Lung (tissue), 12 donors: ENCODE data around the gene FHAD1. TPM values are rescaled to one million over a fixed set of nuclear protein-coding genes. Genes with fewer than 3 reads are reported as not detected.

Experiments used
- ATAC-seq: fragments of 200-7000 bp; cut with Tn5 transposase; one replicate; pipeline ENCODE4 v1.9.1; 2020; ENCODE audit warnings: moderate number of reproducible peaks; ENCODE audit not compliant: insufficient read depth, low FRiP score
- DNase-seq, 3 donors: peaks; one replicate each; pipeline ENCODE4 v3.0.0-alpha.2; 2013 to 2017
- H3K27ac ChIP-seq, 2 donors: one replicate each; pipeline ENCODE4 v1.5.1; 2013; ENCODE audit warnings: mild to moderate bottlenecking in 2 of 2, moderate library complexity in 2 of 2, control low read depth in 1 of 2, inconsistent platforms in 1 of 2, low read depth in 1 of 2, low read length in 1 of 2
- H3K27me3 ChIP-seq, 3 donors: one replicate each; pipeline ENCODE4 v1.5.1; 2013; ENCODE audit warnings: low read length in 2 of 3; ENCODE audit not compliant: control insufficient read depth in 3 of 3, insufficient read depth in 3 of 3
- H3K36me3 ChIP-seq, 4 donors: one replicate each; pipeline ENCODE4 v1.5.1; 2013; ENCODE audit warnings: low read length in 4 of 4, mild to moderate bottlenecking in 1 of 4, moderate library complexity in 1 of 4; ENCODE audit not compliant: control insufficient read depth in 4 of 4, insufficient read depth in 4 of 4
- H3K4me1 ChIP-seq, 5 donors: one replicate each; pipeline ENCODE4 v1.5.1; 2013; ENCODE audit warnings: low read length in 5 of 5, mild to moderate bottlenecking in 2 of 5, moderate library complexity in 1 of 5; ENCODE audit not compliant: control insufficient read depth in 5 of 5, insufficient read depth in 5 of 5
- H3K4me3 ChIP-seq: one replicate; pipeline ENCODE4 v1.5.1; 2013; ENCODE audit warnings: mild to moderate bottlenecking, control low read depth, moderate library complexity
- H3K9ac ChIP-seq, 2 donors: one replicate each; pipeline ENCODE4 v1.5.1; 2013; ENCODE audit warnings: low read length in 2 of 2, control low read depth in 1 of 2; ENCODE audit not compliant: insufficient read depth in 1 of 2
- H3K9me3 ChIP-seq, 4 donors: one replicate each; pipeline ENCODE4 v1.5.1; 2013; ENCODE audit warnings: low read length in 3 of 4, mild to moderate bottlenecking in 1 of 4, moderate library complexity in 1 of 4; ENCODE audit not compliant: control insufficient read depth in 4 of 4, insufficient read depth in 3 of 4
- WGBS, 2 donors: extraction: QIAGEN DNeasy Blood & Tissue Kit; methylation state at CpG; one replicate each; pipeline ENCODE4 v1.1.7; 2013; 5-methylcytosine and 5-hydroxymethylcytosine counted together
- polyA plus RNA-seq, 2 donors: library from polyadenylated mRNA; stranded (reverse); fragments of 200-250 nt; gene quantifications; one replicate each; pipeline ENCODE4 v1.2.1, GENCODE V29; 2013
- total RNA-seq, 2 donors: library from RNA; depleted of rRNA in 1 of 2; stranded (reverse); fragments of >200 nt in 1 of 2; gene quantifications; one replicate each; pipeline ENCODE4 v1.2.1, GENCODE V29; 2014 to 2021
- TF ChIP-seq, protein P1 (sequence below): IDR thresholded peaks from 2 replicates; pipeline ENCODE4 v1.5.1; 2012; ENCODE audit warnings: mild to moderate bottlenecking; ENCODE audit errors: control extremely low read depth, extremely low read depth
- donor health status: control.
- donor health status: control.
- donor health status: Bipolar disorder and iron deficiency.
- donor health status: healthy.
- donor health status: DM: yes; HTN: yes; CAD: no.

The FHAD1 gene
- total and polyA plus RNA-seq, 4 donors, result 4.4 to 25.9 (median 9.2) TPM

DNA sequence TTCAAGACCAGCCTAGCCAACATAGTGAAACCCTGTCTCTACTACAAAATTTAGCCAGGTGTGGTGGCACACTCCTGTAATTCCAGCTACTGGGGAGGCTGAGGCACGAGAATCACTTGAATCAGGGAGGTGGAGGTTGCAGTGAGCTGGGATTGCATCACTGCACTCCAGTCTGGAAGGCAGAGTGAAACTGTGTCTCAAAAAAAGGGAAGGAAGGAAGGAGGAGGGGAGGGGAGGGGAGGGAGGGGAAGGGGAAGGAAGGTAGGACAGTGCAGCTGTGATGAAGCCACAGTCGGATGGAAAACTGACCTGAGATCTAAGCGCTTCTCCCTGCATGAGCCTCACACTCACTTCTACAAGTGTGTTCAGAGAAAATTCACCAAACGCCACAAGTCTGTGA is 22.0 kb upstream of the FHAD1 start:
- no peak overlapping the region for H3K27ac ChIP-seq
- no peak overlapping the region for H3K4me3 ChIP-seq
- H3K4me1 ChIP-seq, result no peaks in the 10 kb centered on the region
- no peaks in the 10 kb centered on the region for H3K36me3 ChIP-seq
- ATAC-seq (no peak), DNase-seq (no peak)
- H3K9me3 ChIP-seq, result no peaks in the 10 kb centered on the region
- WGBS, 2 donors, result 39 to 70% methylated on average over 4 of the region's 4 CpGs
- no peaks in the 10 kb centered on the region for H3K27me3 ChIP-seq
- no peak overlapping the region for H3K9ac ChIP-seq
- TF ChIP-seq, protein P1, sequence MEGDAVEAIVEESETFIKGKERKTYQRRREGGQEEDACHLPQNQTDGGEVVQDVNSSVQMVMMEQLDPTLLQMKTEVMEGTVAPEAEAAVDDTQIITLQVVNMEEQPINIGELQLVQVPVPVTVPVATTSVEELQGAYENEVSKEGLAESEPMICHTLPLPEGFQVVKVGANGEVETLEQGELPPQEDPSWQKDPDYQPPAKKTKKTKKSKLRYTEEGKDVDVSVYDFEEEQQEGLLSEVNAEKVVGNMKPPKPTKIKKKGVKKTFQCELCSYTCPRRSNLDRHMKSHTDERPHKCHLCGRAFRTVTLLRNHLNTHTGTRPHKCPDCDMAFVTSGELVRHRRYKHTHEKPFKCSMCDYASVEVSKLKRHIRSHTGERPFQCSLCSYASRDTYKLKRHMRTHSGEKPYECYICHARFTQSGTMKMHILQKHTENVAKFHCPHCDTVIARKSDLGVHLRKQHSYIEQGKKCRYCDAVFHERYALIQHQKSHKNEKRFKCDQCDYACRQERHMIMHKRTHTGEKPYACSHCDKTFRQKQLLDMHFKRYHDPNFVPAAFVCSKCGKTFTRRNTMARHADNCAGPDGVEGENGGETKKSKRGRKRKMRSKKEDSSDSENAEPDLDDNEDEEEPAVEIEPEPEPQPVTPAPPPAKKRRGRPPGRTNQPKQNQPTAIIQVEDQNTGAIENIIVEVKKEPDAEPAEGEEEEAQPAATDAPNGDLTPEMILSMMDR, result no peak

DNA sequence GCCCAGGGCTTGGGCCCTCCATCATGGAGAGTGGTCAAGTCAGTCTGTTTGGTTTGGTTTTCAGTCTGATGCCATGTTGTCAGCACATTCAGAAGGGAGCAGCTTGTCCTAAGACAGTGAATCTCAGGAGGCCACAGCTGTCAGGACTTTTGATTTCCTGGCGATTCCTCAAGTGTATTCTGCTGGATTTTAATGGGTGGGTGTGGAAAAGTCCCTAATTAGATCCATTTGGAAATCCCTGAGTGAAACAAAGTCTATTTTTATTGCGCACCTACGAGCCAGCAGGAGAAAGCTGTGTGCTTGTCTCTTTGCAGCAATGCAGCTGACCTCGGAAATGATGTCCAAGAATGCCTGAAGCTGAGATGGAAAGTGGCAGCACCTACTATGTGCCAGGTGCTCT is 21.6 kb upstream of the FHAD1 start:
- WGBS, 2 donors, result 88 to 91% methylated on average over 4 of the region's 4 CpGs
- no peaks in the 10 kb centered on the region for H3K27me3 ChIP-seq
- no peaks in the 10 kb centered on the region for H3K36me3 ChIP-seq
- H3K4me3 ChIP-seq, result no peak overlapping the region
- H3K4me1 ChIP-seq, result no peaks in the 10 kb centered on the region
- no peak overlapping the region for H3K9ac ChIP-seq
- ATAC-seq, result no peak
- no peaks in the 10 kb centered on the region for H3K9me3 ChIP-seq
- H3K27ac ChIP-seq, result no peak overlapping the region
- TF ChIP-seq, protein P1, result no peak
- DNase-seq, result no peak

DNA sequence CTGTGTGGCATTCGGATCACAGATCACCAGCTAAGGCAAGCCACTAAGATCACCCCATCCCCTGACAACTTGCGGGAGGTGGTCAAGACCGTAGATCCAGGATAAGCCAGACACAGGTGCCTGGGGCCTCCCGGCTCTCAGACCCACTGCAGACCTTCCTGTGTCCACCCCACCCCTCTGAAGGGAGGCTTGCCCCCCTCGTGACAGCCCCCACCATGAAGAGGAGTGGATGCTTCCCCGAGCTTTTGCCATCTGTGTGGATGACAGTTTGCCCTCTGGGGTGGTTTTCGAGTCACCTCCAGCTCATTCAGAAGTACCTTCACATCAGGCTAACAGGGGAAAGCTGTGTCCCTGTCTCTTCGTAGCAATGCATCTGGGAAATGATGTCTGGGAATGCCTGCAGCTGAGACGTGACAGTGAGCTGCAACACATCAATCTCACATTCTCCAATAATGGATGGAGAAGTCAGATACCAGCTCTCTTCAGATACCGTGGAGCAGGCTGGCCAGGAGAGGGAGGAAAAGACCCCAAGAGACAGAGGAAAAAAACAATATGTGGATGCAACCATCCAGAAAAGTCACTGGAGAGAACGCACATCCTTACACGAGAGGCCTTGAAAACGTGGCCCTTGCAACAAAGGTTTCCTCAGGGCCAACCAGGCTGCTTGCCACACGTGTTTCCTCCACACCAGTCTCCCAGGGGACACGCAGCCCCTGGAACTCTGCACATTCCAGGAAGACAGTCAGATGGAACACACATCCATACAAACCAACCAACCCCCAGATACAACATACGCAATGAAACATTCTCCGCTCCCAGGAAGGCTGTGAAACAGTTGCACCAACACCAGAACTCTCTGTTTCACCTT is 20.4 kb upstream of the FHAD1 start:
- TF ChIP-seq, protein P1, result no peak
- Histone ChIP-seq H3K9ac (no peak overlapping the region), H3K4me1 (no peaks in the 10 kb centered on the region), H3K27ac (no peak overlapping the region), H3K36me3 (no peaks in the 10 kb centered on the region), H3K27me3 (no peaks in the 10 kb centered on the region), H3K9me3 (no peaks in the 10 kb centered on the region), H3K4me3 (no peak overlapping the region)
- no peak for ATAC-seq
- DNase-seq, result no peak
- WGBS, 2 donors, result 81 to 82% methylated on average over 17 of the region's 17 CpGs
